GM12892 (cell line): Measurements from ENCODE around the gene USP47.

Source experiments
- POLR2A ChIP-seq: IDR thresholded peaks from 2 replicates; pipeline ENCODE4 v1.6.1; 2011; ENCODE audit warnings: low read depth, low read length, control low read depth
- POLR2AphosphoS5 ChIP-seq: IDR thresholded peaks from 2 replicates; pipeline ENCODE4 v1.6.1; 2011; ENCODE audit warnings: low read depth, low read length, control low read depth
- TAF1 ChIP-seq: IDR thresholded peaks from 2 replicates; pipeline ENCODE4 v1.6.1; 2011; ENCODE audit warnings: low read depth, mild to moderate bottlenecking, control low read depth, low read length, borderline replicate concordance

DNA sequence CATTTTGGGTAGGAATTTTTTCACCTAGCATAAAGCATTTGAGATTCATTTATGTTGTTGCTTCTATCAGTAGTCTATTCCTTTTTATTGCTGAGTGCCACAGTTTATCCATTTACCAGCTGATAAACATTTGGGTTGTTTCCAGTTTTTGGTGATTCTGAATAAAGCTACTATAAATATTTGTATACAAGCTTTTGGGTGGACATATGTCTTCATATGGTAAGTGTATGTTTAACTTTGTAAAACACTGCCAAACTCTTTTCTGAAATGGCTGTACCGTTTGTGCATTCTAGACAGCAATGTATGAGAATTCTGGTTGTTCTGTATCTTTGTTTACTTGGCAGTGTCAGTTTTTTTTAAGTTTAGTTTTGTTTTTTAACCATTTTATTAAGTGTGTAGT, 16.9 kb downstream of the USP47 start:
- TF ChIP-seq POLR2A: no peak
- no peak for TF ChIP-seq TAF1
- no peak for TF ChIP-seq POLR2AphosphoS5
